T-helper 1 cell treated with Interleukin-12 subunit alpha and Interleukin-12 subunit beta and Interleukin-4 antibody, amounts not matched to agents 30 ng/mL and 1 ng/mL, for 36 hours (primary cell): Measurements from ENCODE around the gene PML. TPM values are rescaled to one million over a fixed set of nuclear protein-coding genes. Genes with fewer than 3 reads are reported as not detected.

ENCODE experiments used
- intact Hi-C: fragments of 100-400 bp; cut with micrococcal nuclease; formaldehyde crosslinking; loops from one replicate; pipeline ENCODE4 v1.15.1; 2024
- total RNA-seq: library from RNA; stranded (reverse); gene quantifications from 2 replicates; pipeline ENCODE4 v1.2.3, GENCODE V29; 2022

PML gene, protein sequence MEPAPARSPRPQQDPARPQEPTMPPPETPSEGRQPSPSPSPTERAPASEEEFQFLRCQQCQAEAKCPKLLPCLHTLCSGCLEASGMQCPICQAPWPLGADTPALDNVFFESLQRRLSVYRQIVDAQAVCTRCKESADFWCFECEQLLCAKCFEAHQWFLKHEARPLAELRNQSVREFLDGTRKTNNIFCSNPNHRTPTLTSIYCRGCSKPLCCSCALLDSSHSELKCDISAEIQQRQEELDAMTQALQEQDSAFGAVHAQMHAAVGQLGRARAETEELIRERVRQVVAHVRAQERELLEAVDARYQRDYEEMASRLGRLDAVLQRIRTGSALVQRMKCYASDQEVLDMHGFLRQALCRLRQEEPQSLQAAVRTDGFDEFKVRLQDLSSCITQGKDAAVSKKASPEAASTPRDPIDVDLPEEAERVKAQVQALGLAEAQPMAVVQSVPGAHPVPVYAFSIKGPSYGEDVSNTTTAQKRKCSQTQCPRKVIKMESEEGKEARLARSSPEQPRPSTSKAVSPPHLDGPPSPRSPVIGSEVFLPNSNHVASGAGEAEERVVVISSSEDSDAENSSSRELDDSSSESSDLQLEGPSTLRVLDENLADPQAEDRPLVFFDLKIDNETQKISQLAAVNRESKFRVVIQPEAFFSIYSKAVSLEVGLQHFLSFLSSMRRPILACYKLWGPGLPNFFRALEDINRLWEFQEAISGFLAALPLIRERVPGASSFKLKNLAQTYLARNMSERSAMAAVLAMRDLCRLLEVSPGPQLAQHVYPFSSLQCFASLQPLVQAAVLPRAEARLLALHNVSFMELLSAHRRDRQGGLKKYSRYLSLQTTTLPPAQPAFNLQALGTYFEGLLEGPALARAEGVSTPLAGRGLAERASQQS
- total RNA-seq, result 111 and 130 TPM in 2 replicates

DNA sequence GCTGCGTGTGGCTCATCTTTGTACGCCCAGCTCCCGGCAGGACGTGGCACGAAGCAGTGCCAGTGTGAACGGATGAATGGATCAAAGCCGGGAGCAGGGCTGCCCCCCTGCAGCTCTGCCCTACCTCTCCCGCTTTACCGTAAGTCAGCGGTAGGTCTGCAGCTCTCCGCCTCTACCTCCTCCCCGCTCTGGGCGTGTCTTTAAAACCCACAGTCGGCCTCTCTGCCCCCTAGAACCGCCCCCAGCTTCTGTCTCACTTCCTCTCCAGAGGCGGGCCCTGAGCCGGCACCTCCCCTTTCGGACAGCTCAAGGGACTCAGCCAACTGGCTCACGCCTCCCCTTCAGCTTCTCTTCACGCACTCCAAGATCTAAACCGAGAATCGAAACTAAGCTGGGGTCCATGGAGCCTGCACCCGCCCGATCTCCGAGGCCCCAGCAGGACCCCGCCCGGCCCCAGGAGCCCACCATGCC is at the start of gene PML:
PML (plus strand) TSS at position 304 of the 471 bp plus-strand sequence; CDS start at position 401, 97 bp downstream.
- intact Hi-C loops, result loop anchor here (1.0 to 10.0 kb wide), 10 partner anchors 14 to 1877 kb away; partner anchors contain the start of genes ARIH1, CLK3, EDC3 and MYO9A

DNA sequence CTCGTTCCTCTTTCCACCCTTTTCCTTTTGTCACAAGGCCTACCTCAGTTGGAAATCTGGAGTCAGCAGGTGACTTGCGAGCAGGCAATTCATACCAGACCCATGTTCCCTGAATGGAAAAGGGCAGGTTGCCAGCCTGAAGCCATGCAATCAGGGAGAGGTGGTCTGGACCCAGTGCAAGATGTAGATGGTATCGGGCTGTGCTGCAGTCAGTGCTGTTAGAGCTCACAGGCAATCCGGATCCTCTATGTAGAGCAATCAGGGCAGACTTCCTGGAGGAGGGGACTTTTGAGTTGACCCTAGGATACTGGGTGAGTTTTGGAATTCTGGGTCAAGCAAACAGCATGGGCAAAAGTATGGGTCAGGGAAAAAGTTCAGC is 49.4 kb upstream of the PML start:
- intact Hi-C loops, result no loop called here

DNA sequence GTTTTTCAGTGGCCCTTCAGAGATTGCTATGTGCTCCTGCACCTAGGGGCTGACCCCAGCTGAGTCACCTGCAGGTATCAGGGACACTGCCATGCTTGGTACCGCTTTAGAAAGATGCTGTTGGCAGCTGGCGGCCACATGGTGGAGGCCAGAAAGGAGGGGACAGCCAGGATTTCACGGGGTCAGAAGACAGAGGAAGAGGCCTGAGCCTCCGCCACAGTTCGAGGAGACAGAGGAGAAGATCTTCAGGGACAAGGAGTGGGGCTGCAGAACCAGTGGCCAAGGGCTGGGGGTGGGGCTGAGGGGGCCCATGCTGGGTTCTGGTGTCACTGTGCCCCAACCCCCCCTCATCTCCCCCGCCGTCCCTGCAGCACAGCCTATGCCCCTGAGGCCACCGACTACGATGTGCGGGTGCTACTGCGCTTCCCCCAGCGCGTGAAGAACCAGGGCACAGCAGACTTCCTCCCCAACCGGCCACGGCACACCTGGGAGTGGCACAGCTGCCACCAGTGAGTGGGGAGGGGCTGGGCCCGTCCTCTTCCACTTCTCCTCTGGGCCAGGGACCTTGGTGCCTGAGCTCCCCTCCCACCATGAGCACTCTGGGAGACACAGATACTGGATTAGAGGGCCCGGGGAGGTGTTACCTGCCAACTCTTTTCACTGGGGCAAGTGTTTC is 48.3 kb upstream of the PML start:
- intact Hi-C loops, result no loop called here

DNA sequence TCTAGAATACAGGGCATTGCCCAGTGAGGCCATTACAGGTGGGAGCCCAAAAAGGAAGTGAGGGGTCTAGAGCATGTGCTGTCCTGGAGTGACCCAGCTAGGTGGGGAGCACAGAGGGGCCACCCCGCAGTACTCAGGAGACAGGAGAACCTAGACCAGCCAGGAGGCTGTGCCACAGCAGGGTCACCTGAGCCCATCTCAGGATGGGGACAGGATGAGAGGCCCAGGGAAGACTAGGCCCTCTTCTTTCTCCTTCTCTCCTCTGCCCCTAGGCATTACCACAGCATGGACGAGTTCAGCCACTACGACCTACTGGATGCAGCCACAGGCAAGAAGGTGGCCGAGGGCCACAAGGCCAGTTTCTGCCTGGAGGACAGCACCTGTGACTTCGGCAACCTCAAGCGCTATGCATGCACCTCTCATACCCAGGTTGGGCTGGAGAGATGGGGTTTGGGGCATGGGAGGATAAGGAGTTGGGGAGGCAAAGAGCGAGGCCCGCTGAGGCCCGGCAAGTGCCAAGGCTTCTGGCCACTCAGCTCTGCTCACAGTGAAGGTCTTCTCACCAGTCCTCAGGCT is 47.6 kb upstream of the PML start:
- intact Hi-C loops, result no loop called here

DNA sequence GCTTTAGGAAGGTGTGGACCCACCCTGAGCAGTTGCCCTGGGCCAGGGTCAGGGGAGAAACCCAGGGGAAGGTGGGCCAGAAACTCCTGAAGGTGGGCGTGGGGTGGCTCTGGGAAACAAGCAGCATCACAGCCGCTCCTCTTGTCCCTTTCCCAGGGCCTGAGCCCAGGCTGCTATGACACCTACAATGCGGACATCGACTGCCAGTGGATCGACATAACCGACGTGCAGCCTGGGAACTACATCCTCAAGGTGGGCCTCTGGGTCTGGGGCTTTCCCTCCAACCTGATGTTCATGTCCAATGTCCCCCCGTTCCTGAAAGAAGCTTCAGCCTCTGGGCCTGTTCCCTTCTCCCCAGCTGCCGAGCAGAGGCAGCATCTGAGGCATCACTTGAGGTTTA is 46.9 kb upstream of the PML start:
- intact Hi-C loops, result no loop called here

DNA sequence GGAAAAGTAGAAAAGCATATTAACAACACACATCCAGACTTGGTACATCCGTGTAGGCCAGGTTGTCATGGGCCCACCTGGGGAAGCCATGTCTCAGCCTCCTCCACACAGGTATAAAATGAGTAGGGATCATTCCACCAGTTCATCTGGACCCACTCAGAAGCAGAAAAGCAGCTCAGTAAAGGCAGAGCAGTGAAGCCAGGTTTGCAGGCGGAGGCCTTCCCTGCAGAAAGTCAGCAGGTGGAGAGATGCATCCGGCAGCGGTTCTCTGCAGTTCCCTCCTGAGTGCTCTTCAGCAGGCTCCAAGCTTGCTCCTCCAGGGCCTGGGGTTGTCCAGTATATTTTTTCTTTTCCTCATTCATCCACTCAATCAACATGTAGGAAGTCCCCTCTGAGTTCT is 46.1 kb upstream of the PML start:
- intact Hi-C loops, result no loop called here

DNA sequence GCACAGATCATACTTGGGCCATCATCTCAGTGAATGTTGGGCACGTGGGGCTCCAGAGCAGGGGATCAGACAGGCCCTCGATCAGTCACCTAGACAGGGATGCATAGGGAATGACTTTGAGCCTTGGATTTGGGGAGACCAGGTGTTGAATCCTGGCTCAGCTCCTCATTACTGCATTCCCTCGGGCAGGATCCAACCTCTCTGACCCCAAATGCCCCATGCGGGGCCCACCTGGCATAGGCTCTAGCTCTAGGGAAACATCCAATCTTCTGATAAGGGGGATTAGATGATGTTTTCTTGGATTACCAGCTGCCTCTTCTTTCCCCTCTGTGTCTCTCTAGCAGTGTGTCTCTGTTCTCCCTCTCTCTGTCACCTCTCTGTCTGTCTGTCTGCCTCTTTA is 45.5 kb upstream of the PML start:
- intact Hi-C loops, result no loop called here

DNA sequence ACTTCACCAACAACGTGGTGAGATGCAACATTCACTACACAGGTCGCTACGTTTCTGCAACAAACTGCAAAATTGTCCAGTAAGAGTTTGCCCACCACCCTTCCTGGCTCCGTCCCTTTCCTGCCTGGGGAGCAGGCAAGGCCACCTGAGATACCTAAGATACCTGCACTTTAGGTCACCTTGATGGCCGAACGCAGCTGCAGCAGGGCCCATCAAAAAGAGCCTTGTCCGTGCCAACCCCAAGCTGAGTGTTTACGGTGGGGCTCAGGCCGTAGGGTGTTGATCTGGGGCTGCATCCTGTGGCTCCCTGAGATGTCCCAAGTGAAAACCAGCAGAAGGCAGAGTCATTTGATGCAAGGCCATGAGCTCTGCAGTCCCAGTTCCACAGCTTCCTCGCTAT is 45.0 kb upstream of the PML start:
- intact Hi-C loops, result no loop called here

DNA sequence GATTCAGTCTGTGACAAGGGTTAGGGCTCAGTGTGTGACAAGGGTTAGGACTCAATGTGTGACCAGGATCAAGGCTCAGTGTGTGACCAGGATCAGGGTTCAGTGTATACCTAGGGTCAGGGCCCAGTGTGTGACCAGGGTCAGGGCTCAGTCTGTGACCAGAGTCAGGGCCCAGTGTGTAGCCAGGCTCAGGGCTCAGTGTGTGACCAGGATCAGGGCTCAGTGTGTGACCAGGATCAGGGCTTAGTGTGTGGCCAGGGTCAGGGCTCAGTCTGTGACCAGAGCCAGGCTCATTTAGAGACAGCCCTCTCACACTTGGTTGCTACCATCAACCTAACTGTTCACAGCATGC is 44.1 kb upstream of the PML start:
- intact Hi-C loops, result no loop called here

DNA sequence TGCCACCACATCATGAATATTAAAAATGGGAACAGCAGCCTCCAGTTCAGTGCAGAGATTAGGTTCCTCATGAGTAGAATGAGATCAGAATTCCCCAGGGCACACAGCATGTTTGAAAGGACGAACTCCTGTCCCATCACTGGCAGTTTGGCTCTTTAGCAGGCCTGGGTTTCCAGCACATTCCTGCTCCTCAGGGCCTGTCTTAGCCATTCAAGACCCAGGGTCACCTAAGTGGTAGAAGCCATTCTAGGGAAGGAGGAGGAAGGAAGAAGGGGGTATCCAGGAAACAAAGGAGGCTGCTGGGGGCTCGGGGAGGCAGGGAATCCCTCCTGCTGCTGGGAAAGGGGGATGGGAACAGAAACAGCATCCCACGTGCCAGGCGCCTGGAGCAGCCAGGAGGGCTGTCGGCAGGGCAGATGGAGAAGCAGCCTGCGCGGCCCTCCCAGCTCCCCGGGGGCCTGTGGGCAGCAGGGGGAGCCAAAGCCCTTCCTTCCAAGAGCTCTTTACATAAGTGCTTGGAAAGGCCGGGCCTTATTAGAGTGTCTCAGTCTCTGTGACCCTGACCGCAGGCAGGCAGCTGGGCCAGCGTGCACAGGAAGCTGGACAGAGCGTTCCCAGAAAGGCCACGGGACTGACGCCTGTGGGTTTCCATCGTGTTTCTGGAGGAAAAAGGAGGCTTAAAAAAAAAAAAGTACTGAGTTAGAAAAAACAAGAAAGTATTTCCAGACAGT is 43.5 kb upstream of the PML start:
- intact Hi-C loops, result loop anchor here (1.0 kb wide), 1 partner anchor 13 kb away; no protein-coding TSS in a partner anchor

DNA sequence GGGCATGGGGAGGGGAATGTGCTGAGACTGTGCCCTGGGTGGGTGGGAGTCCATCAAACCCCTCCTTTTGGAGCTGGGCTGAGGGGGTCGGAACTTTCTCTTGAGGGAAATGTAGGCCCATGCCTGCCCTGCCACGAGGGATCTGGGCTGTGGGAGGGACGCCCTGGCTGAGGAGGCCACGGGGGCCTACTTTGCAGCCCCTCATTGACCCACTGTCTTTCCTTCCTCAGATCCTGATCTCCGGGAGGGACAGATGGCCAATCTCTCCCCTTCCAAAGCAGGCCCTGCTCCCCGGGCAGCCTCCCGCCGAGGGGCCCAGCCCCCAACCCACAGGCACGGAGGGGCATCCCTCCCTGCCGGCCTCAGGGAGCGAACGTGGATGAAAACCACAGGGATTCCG is 42.9 kb upstream of the PML start:
- intact Hi-C loops, result loop anchor here (1.0 kb wide), 1 partner anchor 13 kb away; no protein-coding TSS in a partner anchor

DNA sequence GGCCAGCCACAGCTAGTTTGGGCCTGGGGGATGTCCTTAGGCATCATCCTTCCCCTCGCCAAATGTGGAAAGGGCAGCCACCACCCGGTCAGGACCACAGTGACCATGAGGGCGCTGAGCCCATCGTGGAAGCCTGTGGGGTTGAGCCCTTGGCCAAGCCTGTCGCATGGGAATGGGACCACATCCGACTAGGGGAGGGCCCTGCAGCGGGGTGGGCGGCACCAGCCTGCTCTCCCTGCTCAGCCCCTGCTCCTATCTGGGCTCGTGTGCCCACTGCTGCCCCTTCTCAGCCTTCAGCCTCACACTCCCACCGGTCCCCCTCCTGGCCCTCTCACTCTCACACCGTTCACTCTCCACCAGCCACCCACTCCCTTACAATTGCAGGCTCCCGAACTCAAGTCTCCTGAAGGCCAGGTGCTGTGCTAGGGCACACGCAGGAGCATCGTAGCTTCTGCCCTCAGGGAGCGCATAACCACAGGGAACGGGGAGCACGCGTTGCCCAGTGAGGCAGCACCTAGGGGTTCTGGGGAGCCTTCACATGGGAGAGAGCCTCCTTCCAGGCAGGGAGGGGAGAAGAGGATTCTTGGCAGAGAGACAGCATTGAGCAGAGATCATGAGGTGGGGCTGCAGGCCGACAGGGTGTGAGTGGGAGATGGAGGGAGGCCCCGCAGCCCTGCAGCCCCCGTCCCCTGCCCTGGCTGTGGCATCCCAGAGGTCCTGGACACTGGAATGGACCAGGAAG is 42.2 kb upstream of the PML start:
- intact Hi-C loops, result no loop called here

DNA sequence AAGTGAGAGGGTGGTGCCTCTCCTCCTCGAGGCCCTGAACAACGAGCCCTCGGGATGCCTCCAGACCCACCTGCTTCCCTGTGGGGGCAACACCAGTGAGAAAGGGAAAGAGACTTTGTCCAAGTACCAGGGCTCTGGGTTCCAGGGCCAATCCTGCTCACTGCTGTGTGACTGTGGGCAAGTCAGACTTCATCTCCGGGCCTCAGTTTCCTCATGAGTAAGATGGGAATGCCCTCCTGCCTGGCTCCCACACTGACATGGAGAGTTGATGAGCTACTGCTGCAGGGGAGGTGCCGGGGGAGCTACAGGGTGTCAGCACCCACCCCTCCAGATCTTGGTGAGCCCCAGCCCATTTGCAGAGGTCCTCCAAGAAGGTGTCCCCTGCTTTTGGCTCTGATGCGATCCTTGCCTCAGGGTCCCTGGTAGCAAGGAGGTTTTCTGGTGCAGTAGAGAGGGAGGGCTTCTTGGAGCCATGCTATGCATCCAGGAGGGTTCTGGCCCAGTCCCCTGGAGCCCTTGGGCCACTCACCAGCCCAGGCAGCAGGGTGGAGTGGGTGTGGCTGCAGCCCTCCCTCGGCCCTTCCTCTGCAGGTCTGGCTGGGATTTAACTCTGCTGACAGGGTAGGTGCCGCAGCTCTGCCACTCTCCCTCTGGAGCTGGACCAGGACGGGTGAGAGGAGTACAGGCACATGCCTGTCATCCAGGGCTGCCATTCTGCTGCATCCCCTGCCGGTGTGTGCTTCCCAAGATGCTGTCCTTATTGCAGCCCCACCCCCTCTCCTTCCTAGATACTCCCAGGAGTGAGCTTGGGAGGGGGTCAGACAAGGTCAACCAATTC is 41.4 kb upstream of the PML start:
- intact Hi-C loops, result no loop called here

DNA sequence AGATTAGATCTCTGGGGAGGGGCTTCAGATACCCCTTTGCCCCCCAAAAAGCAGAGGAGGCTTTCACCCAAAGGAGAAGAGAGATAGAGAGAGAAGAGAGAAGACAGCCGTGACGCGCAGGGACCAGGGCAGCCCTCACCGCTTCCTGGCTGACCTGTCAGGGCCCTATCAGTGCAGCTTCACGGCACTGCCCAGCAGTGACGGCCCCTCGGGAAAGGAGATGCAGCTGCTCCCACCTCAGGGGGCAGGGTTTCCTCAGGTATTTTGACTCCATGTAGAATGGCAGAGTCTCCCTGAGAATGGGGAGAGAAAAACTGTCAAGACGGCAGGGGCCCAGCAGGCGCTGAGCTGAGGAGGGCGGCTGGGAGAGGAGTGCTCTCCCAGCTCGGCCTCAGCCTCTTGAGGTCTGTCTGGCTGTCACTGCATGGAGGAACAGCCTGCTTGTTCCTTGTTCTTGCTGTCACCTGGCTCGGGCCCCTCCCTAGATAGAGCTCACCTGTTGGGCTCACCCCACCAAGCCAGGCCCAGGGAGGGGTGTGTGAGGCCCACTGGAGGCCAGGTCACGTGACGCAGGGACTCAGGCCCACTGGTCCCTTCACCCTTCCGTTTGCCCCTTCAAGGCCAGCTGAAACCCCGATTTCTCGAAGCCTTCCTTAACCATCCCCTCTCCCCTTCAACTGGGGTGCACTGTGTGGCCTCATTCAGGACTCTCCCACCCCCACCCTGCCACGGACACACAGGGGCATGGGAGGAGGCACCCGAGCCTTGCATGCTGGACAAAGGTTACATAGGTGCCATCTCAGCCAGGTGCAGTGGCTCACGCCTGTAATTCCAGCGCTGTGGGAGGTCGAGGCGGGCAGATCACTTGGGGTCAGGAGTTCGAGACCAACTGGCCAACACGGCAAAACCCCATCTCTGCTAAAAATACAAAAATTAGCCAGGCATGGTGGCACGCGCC is 40.0 kb upstream of the PML start:
- intact Hi-C loops, result no loop called here

DNA sequence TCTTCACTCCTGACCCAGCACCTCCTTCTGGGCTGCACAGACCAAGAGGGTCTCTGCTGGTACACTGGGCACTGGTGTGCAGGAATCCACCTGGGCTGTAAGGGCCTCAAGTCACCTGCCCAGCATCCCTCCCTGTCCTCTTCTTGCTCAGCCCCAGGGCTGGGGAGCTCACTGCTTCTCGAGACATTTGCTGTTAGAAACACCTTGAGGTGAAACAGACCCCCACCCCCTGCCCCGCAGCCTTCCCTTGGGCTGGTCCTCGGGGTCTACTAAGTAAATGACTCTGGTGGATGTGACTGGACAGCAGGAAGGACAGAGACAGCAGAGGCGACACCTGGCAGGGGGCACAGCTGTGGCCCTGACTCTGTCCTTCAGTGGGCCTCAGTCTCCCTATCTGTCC is 39.2 kb upstream of the PML start:
- intact Hi-C loops, result no loop called here

DNA sequence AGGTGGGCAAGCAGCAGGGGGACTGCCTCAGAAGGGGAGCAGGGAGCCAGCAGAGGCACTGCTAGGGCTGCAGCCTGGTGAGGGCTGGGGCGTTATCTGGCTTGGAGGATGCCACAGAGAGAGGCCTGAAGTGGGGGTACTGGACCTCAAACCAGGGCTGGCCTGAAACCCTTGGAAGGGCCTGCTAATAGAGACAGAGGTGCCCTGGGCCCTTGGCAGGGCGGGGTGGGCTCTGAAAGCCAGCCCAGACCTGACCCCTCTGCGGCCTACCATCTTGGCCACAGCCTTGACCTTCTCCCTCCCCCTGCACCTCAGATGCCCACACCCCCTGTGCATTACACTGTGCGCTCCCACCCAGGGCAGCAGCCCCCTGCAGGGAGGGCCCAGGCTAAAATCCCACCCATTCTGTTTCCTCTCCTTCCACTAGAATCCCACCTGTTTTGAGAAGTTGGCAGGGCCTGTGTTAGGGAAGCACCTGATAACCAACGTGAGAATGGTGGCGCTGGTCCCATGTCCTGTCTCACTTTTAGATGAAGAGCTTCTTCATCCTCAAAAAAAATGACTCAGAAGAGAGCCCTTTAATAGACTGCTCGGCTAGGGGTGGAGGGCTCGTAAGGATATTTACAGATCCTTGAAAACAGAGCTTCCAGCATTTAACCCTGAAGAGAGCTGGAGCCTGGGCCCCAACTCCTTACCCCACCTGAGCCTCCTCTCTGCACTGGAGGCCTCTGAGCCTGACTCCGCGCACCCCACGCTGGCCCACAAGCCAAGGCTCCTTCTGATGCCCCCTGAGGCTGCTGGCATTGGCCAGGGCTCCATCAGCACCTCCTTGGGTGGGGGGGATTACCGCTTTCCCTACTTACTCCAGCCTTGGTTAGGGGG is 38.4 kb upstream of the PML start:
- intact Hi-C loops, result no loop called here

DNA sequence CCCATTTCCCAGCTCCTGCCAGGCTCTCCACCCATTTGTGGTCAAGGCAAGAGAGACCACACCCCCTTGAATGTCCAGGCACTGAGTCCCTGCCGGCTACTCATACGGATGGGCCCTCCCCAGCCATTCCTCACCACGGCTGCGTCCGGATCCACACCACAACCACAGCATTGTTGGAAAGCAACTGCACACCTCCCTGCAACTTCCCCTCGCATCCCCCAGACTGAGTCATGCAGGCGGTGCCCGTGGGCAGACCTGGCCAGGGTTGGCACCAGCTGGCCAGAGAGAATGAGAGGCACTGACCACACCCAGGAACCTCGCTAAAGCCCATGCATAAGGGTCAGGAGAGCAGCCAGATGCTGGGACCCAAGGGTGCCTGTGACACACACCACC is 37.8 kb upstream of the PML start:
- intact Hi-C loops, result no loop called here
